AG09309 (cell line): ENCODE results near the gene SLC5A5.
"Not testable (repeated sequence)": the region's sequence is repeated elsewhere in the genome, so short reads cannot be mapped to it uniquely, and the experiment has no call there.

Experiments
- DNase-seq: peaks from one replicate; pipeline ENCODE4 v3.0.0-alpha.2; 2010; ENCODE audit warnings: low read depth
- H3K4me3 ChIP-seq: 2 replicates; pipeline ENCODE4 v1.5.1; 2011; ENCODE audit warnings: mild to moderate bottlenecking, low read depth, low read length, moderate library complexity; ENCODE audit not compliant: control insufficient read depth
- TF ChIP-seq, protein P1 (sequence below): IDR thresholded peaks from 2 replicates; pipeline ENCODE4 v1.5.1; 2011; ENCODE audit warnings: mild to moderate bottlenecking, low read depth, low read length, inconsistent platforms; ENCODE audit not compliant: insufficient read depth, control insufficient read depth; ENCODE audit errors: missing control alignments

SLC5A5 gene

DNA sequence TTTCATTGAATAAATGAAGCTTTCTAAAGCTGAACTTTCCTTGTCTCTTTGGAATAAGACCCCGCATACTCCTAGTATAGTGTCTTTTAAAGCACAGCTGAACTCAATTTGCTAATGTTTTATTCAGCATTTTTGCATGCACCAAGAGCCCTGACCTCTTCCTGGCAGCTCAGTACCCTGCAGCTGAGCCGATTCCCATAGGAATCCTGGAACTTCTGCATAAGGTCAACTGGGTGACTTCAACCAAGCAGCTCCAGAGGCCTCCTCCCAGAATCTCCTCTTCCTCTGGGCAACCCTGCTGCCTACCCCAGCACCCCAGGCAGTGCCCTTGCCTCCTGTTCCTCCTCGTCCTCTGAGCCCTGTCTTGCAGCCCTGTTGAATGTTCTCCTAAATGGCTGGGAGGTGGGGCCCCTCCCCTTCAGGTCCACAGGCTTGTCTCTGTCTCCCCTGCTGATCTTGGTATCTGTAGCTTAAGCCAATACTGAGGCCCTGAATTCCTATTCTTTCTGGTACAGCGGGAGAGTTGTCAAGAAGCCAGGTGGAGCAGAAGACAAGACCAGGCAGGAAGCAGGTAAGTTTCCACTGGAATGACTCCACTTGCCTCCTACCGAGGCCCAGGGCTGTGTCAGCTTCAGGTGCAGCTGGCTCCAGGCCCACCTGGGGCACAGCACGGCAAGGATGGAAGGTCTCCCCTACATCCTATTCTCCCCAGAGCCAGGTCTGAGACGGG lies 37.4 kb downstream of the SLC5A5 start:
- DNase-seq: no peak
- H3K4me3 ChIP-seq: no peak overlapping the region
- TF ChIP-seq, protein P1, sequence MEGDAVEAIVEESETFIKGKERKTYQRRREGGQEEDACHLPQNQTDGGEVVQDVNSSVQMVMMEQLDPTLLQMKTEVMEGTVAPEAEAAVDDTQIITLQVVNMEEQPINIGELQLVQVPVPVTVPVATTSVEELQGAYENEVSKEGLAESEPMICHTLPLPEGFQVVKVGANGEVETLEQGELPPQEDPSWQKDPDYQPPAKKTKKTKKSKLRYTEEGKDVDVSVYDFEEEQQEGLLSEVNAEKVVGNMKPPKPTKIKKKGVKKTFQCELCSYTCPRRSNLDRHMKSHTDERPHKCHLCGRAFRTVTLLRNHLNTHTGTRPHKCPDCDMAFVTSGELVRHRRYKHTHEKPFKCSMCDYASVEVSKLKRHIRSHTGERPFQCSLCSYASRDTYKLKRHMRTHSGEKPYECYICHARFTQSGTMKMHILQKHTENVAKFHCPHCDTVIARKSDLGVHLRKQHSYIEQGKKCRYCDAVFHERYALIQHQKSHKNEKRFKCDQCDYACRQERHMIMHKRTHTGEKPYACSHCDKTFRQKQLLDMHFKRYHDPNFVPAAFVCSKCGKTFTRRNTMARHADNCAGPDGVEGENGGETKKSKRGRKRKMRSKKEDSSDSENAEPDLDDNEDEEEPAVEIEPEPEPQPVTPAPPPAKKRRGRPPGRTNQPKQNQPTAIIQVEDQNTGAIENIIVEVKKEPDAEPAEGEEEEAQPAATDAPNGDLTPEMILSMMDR: no peak

DNA sequence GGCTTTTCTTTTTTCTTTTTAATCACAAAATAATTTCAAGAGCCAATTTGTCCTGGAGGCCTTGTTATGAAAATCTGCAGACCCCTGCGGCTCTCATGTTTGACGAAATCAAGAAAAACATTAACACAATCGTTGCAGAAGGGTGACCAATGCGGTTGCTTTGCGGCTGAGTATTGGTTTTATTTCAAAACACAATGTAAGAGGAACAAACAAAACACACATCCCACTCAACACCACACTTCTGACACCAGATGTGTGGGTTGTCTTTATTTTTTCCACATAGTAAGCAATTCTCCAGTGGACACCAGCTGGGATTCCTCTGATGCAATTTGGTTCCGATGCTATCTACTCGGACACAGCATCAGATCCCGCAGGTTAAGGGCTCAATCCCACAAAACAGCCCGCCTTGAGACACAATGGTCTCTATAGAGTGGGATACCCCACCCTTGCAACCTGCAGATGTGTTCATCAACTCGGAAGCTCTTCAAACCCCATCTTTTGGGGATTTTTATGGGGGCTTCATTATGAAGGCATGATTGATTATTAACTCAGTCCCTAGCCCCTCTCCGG lies 39.1 kb downstream of the SLC5A5 start:
- TF ChIP-seq, protein P1: no peak
- H3K4me3 ChIP-seq: no peak overlapping the region
- DNase-seq: no peak

GRCh38 chr19:17915940-17916593 lies 44.3 kb downstream of the SLC5A5 start:
- DNase-seq: no peak
- TF ChIP-seq, protein P1: no peak
- no peak overlapping the region for H3K4me3 ChIP-seq

- DNase-seq, H3K4me3 ChIP-seq: not testable (repeated sequence)
These were observed 46.4 kb downstream of the SLC5A5 start for GRCh38 chr19:17918151-17918550.

- not testable (repeated sequence) for H3K4me3 ChIP-seq, DNase-seq
These were observed 47.4 kb downstream of the SLC5A5 start for GRCh38 chr19:17919122-17919521.

DNA sequence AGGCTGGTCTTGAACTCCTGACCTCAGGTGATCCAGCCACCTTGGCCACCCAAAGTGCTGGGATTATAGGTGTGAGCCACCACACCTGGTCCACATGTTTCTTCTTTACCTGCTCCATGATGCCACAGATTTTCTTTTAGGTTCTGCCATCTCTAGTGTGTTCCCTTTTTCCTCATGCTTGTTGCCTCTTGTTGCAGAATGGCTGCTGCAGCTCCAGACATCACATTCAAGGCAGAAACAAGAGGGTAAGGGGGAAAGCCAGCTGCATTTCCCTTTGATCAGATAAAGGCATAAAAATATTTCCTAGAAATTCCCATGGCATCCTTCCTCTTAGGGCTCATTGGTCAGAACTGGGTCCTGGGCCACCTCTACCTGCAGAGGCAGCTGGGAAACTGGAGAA lies 48.8 kb downstream of the SLC5A5 start:
- TF ChIP-seq, protein P1: no peak
- no peak for DNase-seq
- no peak overlapping the region for H3K4me3 ChIP-seq

- H3K4me3 ChIP-seq: no peak overlapping the region
- no peak for DNase-seq
- TF ChIP-seq, protein P1: no peak
These were observed 50.4 kb downstream of the SLC5A5 start for GRCh38 chr19:17922138-17922537.
